Activated naive CD4-positive, alpha-beta T cell treated with anti-CD3 and anti-CD28 coated beads, Interleukin-2, amount 50 U/mL, for 72 hours (primary cell): ENCODE results near the gene ST6GALNAC3. TPM values are rescaled to one million over a fixed set of nuclear protein-coding genes. Genes with fewer than 3 reads are reported as not detected.
"Not testable (repeated sequence)": the region's sequence is repeated elsewhere in the genome, so short reads cannot be mapped to it uniquely, and the experiment has no call there.

ENCODE experiments used
- ATAC-seq, 2 donors: fragments of 150-1000 bp; cut with Tn5 transposase; 2 replicates each; pipeline ENCODE4 v1.10.0; 2021; ENCODE audit warnings: mild to moderate bottlenecking in 2 of 2, moderate library complexity in 2 of 2
- DNase-seq, 2 donors: peaks; one replicate each; pipeline ENCODE4 v3.0.0; 2021 to 2022; ENCODE audit warnings: low spot score in 2 of 2
- H3K27ac Mint-ChIP-seq, 2 donors: one replicate each; pipeline ENCODE4 v1.8.0; 2022; ENCODE audit warnings: mild to moderate bottlenecking in 2 of 2, mixed read lengths in 2 of 2
- H3K36me3 Mint-ChIP-seq, 2 donors: one replicate each; pipeline ENCODE4 v1.8.0; 2022; ENCODE audit warnings: mixed read lengths in 2 of 2
- H3K9me3 Mint-ChIP-seq, 2 donors: one replicate each; pipeline ENCODE4 v1.8.0; 2022; ENCODE audit warnings: mixed read lengths in 2 of 2
- total RNA-seq, 2 donors: library from RNA; stranded (reverse); gene quantifications; one replicate each; pipeline ENCODE4 v1.2.3, GENCODE V29; 2022

The ST6GALNAC3 gene
- total RNA-seq, 2 donors from 2014 or later: 1.4 to 3.8 TPM

- ATAC-seq (no peak), DNase-seq (no peak)
- Mint-ChIP-seq H3K36me3 (no peaks in the 10 kb centered on the region), H3K9me3 (no peaks in the 10 kb centered on the region), H3K27ac (no peak overlapping the region)
These were observed 47.3 kb downstream of the ST6GALNAC3 start for GRCh38 chr1:76121850-76122249.

GRCh38 chr1:76122271-76122670 lies 47.7 kb downstream of the ST6GALNAC3 start:
- no peaks in the 10 kb centered on the region for H3K9me3 Mint-ChIP-seq
- no peak for ATAC-seq

GRCh38 chr1:76123411-76124064 lies 49.0 kb downstream of the ST6GALNAC3 start:
- not testable (repeated sequence) for H3K36me3 Mint-ChIP-seq, ATAC-seq, DNase-seq, H3K9me3 Mint-ChIP-seq, H3K27ac Mint-ChIP-seq

More at GRCh38 chr1:76122271-76122670, 47.7 kb downstream of the ST6GALNAC3 start:
- no peak for DNase-seq
- H3K36me3 Mint-ChIP-seq: no peaks in the 10 kb centered on the region
- H3K27ac Mint-ChIP-seq: no peak overlapping the region

GRCh38 chr1:76124196-76124595 lies 49.6 kb downstream of the ST6GALNAC3 start:
- no peak for ATAC-seq
- Mint-ChIP-seq H3K27ac (no peak overlapping the region), H3K9me3 (no peaks in the 10 kb centered on the region)

GRCh38 chr1:76125473-76126219 lies 51.1 kb downstream of the ST6GALNAC3 start:
- H3K9me3 Mint-ChIP-seq: no peaks in the 10 kb centered on the region
- no peak overlapping the region for H3K27ac Mint-ChIP-seq
- ATAC-seq (no peak), DNase-seq (no peak)
- H3K36me3 Mint-ChIP-seq: no peaks in the 10 kb centered on the region

More at GRCh38 chr1:76124196-76124595, 49.6 kb downstream of the ST6GALNAC3 start:
- H3K36me3 Mint-ChIP-seq: no peaks in the 10 kb centered on the region
- no peak for DNase-seq

- H3K27ac Mint-ChIP-seq: no peak overlapping the region
- peaks cover 0 to 4% of the 10 kb centered on the region in 2 donors for H3K9me3 Mint-ChIP-seq
- no peak for ATAC-seq
- no peaks in the 10 kb centered on the region for H3K36me3 Mint-ChIP-seq
- DNase-seq: no peak
These were observed 53.5 kb downstream of the ST6GALNAC3 start for GRCh38 chr1:76128096-76128495.

- Mint-ChIP-seq H3K36me3 (no peaks in the 10 kb centered on the region), H3K9me3 (peaks cover 0 to 4% of the 10 kb centered on the region in 2 donors), H3K27ac (no peak overlapping the region)
- no peak for DNase-seq
- no peak for ATAC-seq
These were observed 55.2 kb downstream of the ST6GALNAC3 start for GRCh38 chr1:76129731-76130130.

- DNase-seq: no peak
- ATAC-seq: no peak
- H3K36me3 Mint-ChIP-seq: no peaks in the 10 kb centered on the region
- peaks cover 0 to 4% of the 10 kb centered on the region in 2 donors for H3K9me3 Mint-ChIP-seq
- no peak overlapping the region for H3K27ac Mint-ChIP-seq
These were observed 56.4 kb downstream of the ST6GALNAC3 start for GRCh38 chr1:76130992-76131391.

GRCh38 chr1:76133977-76134376 lies 59.4 kb downstream of the ST6GALNAC3 start:
- DNase-seq (no peak), ATAC-seq (no peak)
- H3K9me3 Mint-ChIP-seq: peaks cover 0 to 4% of the 10 kb centered on the region in 2 donors
- no peak overlapping the region for H3K27ac Mint-ChIP-seq
- no peaks in the 10 kb centered on the region for H3K36me3 Mint-ChIP-seq

GRCh38 chr1:76135835-76136234 lies 61.3 kb downstream of the ST6GALNAC3 start:
- ATAC-seq (no peak), DNase-seq (no peak)
- H3K9me3 Mint-ChIP-seq: peaks cover 0 to 4% of the 10 kb centered on the region in 2 donors
- H3K36me3 Mint-ChIP-seq: no peaks in the 10 kb centered on the region
- H3K27ac Mint-ChIP-seq: no peak overlapping the region

- Mint-ChIP-seq H3K27ac (no peak overlapping the region), H3K36me3 (no peaks in the 10 kb centered on the region), H3K9me3 (peaks cover 0 to 4% of the 10 kb centered on the region in 2 donors)
- ATAC-seq (no peak), DNase-seq (no peak)
These were observed 62.3 kb downstream of the ST6GALNAC3 start for GRCh38 chr1:76136894-76137293.

GRCh38 chr1:76137746-76138145 lies 63.2 kb downstream of the ST6GALNAC3 start:
- DNase-seq (no peak), ATAC-seq (no peak)
- H3K9me3 Mint-ChIP-seq: no peaks in the 10 kb centered on the region
- H3K27ac Mint-ChIP-seq: no peak overlapping the region
- no peaks in the 10 kb centered on the region for H3K36me3 Mint-ChIP-seq

GRCh38 chr1:76138217-76138616 lies 63.7 kb downstream of the ST6GALNAC3 start:
- no peak overlapping the region for H3K27ac Mint-ChIP-seq
- ATAC-seq: no peak
- H3K9me3 Mint-ChIP-seq: no peaks in the 10 kb centered on the region
- H3K36me3 Mint-ChIP-seq: no peaks in the 10 kb centered on the region
- DNase-seq: no peak

- Mint-ChIP-seq H3K27ac (no peak overlapping the region), H3K9me3 (no peaks in the 10 kb centered on the region), H3K36me3 (no peaks in the 10 kb centered on the region)
- ATAC-seq (no peak), DNase-seq (no peak)
These were observed 65.7 kb downstream of the ST6GALNAC3 start for GRCh38 chr1:76140227-76140626.

GRCh38 chr1:76141929-76142328 lies 67.4 kb downstream of the ST6GALNAC3 start:
- Mint-ChIP-seq H3K36me3 (no peaks in the 10 kb centered on the region), H3K27ac (no peak overlapping the region), H3K9me3 (no peaks in the 10 kb centered on the region)
- ATAC-seq: no peak
- no peak for DNase-seq

GRCh38 chr1:76142771-76143540 lies 68.4 kb downstream of the ST6GALNAC3 start:
- no peak for ATAC-seq
- no peaks in the 10 kb centered on the region for H3K36me3 Mint-ChIP-seq
- no peak for DNase-seq
- H3K9me3 Mint-ChIP-seq: no peaks in the 10 kb centered on the region
- H3K27ac Mint-ChIP-seq: no peak overlapping the region

- no peaks in the 10 kb centered on the region for H3K9me3 Mint-ChIP-seq
- no peak overlapping the region for H3K27ac Mint-ChIP-seq
- no peaks in the 10 kb centered on the region for H3K36me3 Mint-ChIP-seq
- no peak for DNase-seq
- no peak for ATAC-seq
These were observed 69.7 kb downstream of the ST6GALNAC3 start for GRCh38 chr1:76144247-76144646.
